Measurements from ENCODE around the gene PPA2.

Gene PPA2

GRCh38 chr4:105389167-105389566 lies 84.7 kb downstream of the PPA2 start:
- DNase-seq (ENCODE audit: low spot score), result no peak

DNA sequence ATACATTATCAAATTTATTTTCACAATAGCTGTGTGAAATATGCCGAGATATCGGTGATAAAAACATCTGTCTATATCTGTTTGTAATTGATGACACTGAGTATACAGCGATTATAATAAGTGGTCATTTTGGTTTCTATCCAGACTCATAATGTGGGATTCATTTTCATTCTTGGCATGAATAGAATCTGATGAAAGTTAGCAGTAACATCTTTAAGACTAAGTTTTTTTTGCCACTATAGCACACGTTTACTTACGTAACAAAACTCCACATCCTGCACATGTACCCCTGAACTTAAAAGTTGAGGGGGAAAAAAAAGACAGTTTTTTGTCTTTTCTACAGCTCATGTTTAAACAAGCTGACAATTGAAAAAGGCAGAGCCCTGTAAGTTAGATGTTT lies 86.4 kb downstream of the PPA2 start:
- DNase-seq (ENCODE audit: low spot score), result no peak

GRCh38 chr4:105386012-105386411 lies 87.8 kb downstream of the PPA2 start:
- DNase-seq (ENCODE audit: low spot score), result no peak

GRCh38 chr4:105374071-105374470 lies 99.8 kb downstream of the PPA2 start:
- DNase-seq (ENCODE audit: low spot score), result no peak

- DNase-seq (ENCODE audit: low spot score), result no peak
Observed at GRCh38 chr4:105373324-105373723, 100.5 kb downstream of the PPA2 start.

GRCh38 chr4:105369988-105370387 lies 103.9 kb downstream of the PPA2 start:
- DNase-seq (ENCODE audit: low spot score), result no peak

DNA sequence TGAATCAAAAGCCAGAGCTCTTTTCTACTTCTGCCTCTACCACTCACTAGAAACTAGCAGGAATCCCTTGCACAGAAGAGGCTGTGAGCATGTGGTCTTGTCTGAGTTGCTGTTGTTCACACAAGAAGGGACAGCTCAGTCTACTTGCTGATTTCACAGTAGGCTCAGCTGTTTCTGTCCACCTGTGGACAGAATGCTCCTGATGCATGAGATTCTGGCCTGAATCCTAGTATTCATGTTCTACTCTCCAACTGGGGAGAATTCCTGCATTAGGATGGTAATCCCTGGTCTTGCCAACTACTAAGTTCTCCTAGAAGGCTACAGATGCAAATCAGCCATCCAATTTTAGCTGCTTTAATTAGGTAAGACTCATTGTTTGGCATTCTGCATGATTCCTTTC lies 112.8 kb downstream of the PPA2 start:
- no peak for DNase-seq (ENCODE audit: low spot score)

- no peak for DNase-seq (ENCODE audit: low spot score)
Observed at GRCh38 chr4:105357258-105357980, 116.4 kb downstream of the PPA2 start.

- no peak for DNase-seq (ENCODE audit: low spot score)
Observed at GRCh38 chr4:105356194-105356593, 117.7 kb downstream of the PPA2 start.

DNA sequence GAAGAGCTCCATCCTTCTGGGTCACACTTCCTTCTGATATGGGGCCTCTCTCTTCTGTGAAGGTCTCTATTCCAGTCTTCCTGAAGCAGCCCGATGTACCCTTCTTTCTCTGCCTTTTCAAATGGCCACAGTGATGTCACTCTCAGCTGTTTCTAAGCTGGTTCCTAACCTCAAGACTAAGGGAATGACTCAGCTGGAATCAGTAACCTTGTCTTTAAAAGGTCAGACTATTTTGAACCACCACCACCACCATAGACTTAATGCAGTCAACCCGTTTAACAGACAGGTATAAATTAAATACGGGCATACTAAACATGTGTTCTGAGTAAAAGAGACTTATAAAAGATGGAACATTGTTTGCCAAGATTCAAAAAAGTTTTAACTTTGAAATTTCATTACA lies 121.0 kb downstream of the PPA2 start:
- no peak for DNase-seq (ENCODE audit: low spot score)

GRCh38 chr4:105351861-105352260 lies 122.0 kb downstream of the PPA2 start:
- DNase-seq (ENCODE audit: low spot score), result no peak

DNA sequence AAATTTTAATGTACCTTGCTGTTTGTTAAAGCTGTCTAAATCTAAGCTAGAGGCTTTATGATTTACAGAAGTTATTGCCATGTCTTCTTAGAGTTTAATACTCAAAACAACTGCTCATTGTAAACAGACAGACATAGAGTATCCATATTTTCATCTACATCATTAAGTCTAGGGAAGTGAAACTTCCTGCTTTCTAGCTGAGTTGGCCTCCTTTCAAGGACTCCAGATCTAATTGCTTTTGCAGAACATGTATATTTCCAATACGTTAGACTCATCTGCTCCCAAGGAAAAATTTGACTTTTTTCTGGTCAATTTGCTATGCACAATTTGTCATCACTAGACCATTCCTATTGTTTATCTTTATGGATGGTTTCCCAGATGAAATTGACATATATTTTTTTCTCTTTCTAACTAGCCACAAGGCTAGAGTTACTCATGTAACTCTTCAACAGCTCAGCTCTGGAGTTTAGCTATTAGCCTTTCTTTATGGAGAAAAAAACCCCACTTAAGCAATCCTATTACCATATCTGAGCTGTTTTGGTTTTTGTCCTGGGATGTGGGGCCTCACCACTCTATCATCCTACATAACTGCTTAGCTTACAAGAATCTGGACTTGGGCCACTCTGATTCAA lies 122.9 kb downstream of the PPA2 start:
- no peak for DNase-seq (ENCODE audit: low spot score)

- DNase-seq (ENCODE audit: low spot score), result no peak
Observed at GRCh38 chr4:105348719-105349118, 125.1 kb downstream of the PPA2 start.

DNA sequence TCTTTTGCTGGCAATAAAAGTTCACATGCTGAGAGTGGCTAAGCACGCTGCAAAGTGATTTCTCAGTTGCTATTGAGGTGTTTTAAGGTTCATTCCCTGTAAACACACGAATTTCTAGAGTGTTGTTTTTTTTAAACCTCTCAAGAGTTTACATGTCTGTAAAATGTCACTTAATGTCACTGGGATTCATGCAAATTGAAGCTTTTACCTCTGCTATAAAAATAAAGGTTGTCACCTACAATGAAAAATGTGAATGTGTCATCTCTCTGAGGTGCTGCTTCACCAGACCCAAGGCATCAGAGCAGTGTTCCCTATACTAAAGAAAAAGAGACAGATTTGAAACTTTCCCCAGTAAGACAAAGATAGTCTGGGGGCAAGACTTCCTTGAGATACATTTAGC lies 127.0 kb downstream of the PPA2 start:
- no peak for DNase-seq (ENCODE audit: low spot score)

- DNase-seq (ENCODE audit: low spot score), result no peak
Observed at GRCh38 chr4:105345838-105346237, 128.0 kb downstream of the PPA2 start.

- DNase-seq (ENCODE audit: low spot score), result no peak
Observed at GRCh38 chr4:105345358-105345757, 128.5 kb downstream of the PPA2 start.

DNA sequence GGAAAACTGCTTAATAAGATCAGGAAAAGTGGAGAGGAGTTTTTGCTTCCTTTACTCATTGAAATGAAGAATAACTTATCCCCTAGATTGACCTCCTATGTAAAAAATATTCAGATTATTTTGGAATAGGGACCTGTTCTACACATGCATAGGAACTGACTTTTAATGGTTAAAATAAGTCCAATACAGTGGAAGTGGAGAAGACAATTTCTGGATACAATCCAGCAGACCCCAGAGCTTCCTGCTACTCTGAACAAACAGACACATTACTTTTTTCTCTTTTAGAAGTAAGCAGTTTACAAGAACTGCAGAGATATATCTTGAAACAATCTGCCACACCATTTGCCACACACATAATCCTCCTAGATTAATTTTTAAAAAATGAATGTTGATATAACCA lies 129.7 kb downstream of the PPA2 start:
- DNase-seq (ENCODE audit: low spot score), result no peak

DNA sequence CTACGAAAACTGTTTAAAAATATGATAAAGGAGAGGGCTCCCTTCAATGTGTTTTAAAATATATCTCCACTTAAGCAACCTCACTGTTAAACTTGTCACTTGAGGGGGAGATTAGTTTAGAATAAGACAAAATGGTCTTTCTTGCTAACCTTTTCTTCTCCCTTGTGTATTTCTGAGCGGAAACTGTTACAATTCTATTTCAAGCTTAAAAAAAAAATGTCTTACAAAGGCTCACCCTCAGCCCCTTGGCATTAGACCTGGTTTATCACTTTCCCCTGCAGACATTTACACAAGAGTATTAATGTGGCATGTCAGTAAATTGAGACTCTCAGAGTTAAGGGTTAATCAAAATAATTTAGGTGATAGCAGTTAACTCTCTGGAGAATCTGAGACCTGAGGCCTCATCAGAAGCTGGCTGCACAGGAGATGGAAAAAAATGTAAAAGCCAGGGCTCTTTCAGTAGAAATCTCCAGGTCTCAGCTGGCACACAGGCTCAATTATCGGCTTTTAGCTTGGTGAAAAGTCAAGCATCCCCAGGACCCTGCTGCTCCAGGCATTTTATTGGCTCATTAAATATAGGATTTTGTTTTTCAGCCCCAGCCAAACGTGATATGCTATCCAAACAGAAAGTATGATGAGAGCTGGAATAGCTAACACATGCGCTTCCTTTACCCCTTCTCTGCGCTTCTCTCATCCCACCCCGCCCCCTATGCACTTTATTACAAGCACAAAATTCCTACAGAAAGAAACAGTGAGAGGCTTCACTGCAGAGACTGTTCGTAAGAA lies 130.5 kb downstream of the PPA2 start:
- no peak for DNase-seq (ENCODE audit: low spot score)

- DNase-seq (ENCODE audit: low spot score), result no peak
Observed at GRCh38 chr4:105329081-105329480, 144.8 kb downstream of the PPA2 start.

DNA sequence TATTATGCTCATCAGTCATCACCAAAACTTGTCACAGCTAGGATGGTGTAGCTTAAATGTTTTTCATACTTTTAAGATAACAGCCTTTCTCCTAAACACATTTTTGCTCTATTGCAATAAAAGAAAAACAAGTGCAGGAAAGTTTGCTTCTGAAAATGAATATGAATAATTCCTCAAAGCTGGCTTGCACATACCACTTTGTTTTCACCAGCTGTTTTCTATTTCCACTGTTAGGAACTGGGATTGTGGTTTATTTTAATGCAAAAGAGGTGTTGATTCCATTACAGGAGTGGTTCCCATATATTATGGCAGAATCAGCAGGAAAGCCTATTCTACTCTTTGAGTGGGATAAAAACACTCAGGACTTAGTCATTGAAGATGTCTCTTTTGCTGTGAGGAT lies 145.9 kb downstream of the PPA2 start:
- no peak for DNase-seq (ENCODE audit: low spot score)

DNA sequence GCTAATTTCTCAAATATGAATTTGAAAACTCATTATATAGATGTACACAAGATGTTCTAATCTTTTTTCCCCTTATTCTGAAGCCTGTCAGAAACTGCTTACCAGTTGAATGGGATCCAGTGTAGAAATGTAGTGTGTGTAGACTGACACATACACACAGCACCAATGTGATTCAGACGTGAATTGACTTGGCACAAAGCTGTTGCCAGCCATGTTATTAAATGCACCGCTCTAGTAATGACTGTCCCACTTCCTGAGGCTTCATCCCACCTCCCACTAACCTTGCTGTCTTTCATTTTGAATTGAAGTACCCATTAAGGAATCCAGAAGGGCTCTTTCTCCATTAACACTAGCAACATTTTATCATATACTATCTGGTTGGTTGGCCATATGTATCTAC lies 146.6 kb downstream of the PPA2 start:
- no peak for DNase-seq (ENCODE audit: low spot score)

All from RKO (cell line).